ENCODE results near the gene CD93.

Gene CD93

GRCh38 chr20:23128461-23129125, 42.5 kb upstream of the CD93 start:
- TF ChIP-seq MAX (IDR thresholded peaks at IDR 0.05): no peak
- no peak for TF ChIP-seq REST (IDR thresholded peaks at IDR 0.05; ENCODE audit: low read depth)
- no peak for TF ChIP-seq TEAD4 (IDR thresholded peaks at IDR 0.05)
- TF ChIP-seq CREB1 (IDR thresholded peaks at IDR 0.05; ENCODE audit: low read depth): no peak
- no peak for TF ChIP-seq ZBTB7A (IDR thresholded peaks at IDR 0.05; ENCODE audit: low read depth)
- TF ChIP-seq CEBPB (IDR thresholded peaks at IDR 0.05): no peak
- no peak for TF ChIP-seq EGR1 (IDR thresholded peaks at IDR 0.05)
- no peak for TF ChIP-seq NFIC (IDR thresholded peaks at IDR 0.05)
- no peak for TF ChIP-seq TAF1 (IDR thresholded peaks at IDR 0.05; ENCODE audit: low read depth)

- no peak for TF ChIP-seq TCF12 (IDR thresholded peaks at IDR 0.05; ENCODE audit: low read depth)
- TF ChIP-seq NFIC (IDR thresholded peaks at IDR 0.05): no peak
- no peak for TF ChIP-seq YY1 (IDR thresholded peaks at IDR 0.05; ENCODE audit: low read depth)
- TF ChIP-seq MAX (IDR thresholded peaks at IDR 0.05): no peak
- TF ChIP-seq TAF1 (IDR thresholded peaks at IDR 0.05; ENCODE audit: low read depth): no peak
- no peak for TF ChIP-seq EP300 (IDR thresholded peaks at IDR 0.05; ENCODE audit: borderline replicate concordance)
- no peak for TF ChIP-seq REST (IDR thresholded peaks at IDR 0.05; ENCODE audit: low read depth)
- no peak for TF ChIP-seq EGR1 (IDR thresholded peaks at IDR 0.05)
- no peak for TF ChIP-seq CREB1 (IDR thresholded peaks at IDR 0.05; ENCODE audit: low read depth)
- TF ChIP-seq ZBTB7A (IDR thresholded peaks at IDR 0.05; ENCODE audit: low read depth): no peak
- TF ChIP-seq FOXM1 (IDR thresholded peaks at IDR 0.05; ENCODE audit: borderline replicate concordance, low read depth): no peak
- no peak for TF ChIP-seq CEBPB (IDR thresholded peaks at IDR 0.05)
Observed at GRCh38 chr20:23127506-23128279, 41.6 kb upstream of the CD93 start.

- TF ChIP-seq ZBTB7A (IDR thresholded peaks at IDR 0.05; ENCODE audit: low read depth) (no peak), EP300 (IDR thresholded peaks at IDR 0.05; ENCODE audit: borderline replicate concordance) (no peak), NFIC (IDR thresholded peaks at IDR 0.05) (no peak)
Observed at GRCh38 chr20:23126281-23127061, 40.3 kb upstream of the CD93 start.

- TF ChIP-seq CEBPB (IDR thresholded peaks at IDR 0.05) (no peak), TCF12 (IDR thresholded peaks at IDR 0.05; ENCODE audit: low read depth) (no peak), EP300 (IDR thresholded peaks at IDR 0.05; ENCODE audit: borderline replicate concordance) (no peak), FOXM1 (IDR thresholded peaks at IDR 0.05; ENCODE audit: borderline replicate concordance, low read depth) (no peak), MAX (IDR thresholded peaks at IDR 0.05) (no peak), TEAD4 (IDR thresholded peaks at IDR 0.05) (no peak), TAF1 (IDR thresholded peaks at IDR 0.05; ENCODE audit: low read depth) (no peak), YY1 (IDR thresholded peaks at IDR 0.05; ENCODE audit: low read depth) (no peak), EGR1 (IDR thresholded peaks at IDR 0.05) (no peak), CREB1 (IDR thresholded peaks at IDR 0.05; ENCODE audit: low read depth) (no peak), USF1 (IDR thresholded peaks at IDR 0.05) (no peak), ZBTB7A (IDR thresholded peaks at IDR 0.05; ENCODE audit: low read depth) (no peak), NFIC (IDR thresholded peaks at IDR 0.05) (no peak), REST (IDR thresholded peaks at IDR 0.05; ENCODE audit: low read depth) (no peak), RAD21 (IDR thresholded peaks at IDR 0.05; ENCODE audit: low read depth) (no peak)
Observed at GRCh38 chr20:23125625-23126191, 39.6 kb upstream of the CD93 start.
